DOHH2 (cell line): ENCODE results near the gene SETSIP.

Experiments used
- EZH2phosphoT487 ChIP-seq: fragments of 200-600 bp; sonication (generic); IDR thresholded peaks from 2 replicates; pipeline ENCODE4 v1.6.1; 2017; ENCODE audit warnings: borderline replicate concordance, mild to moderate bottlenecking, antibody characterized with exemption, low read length, moderate library complexity, mixed read lengths
- TF ChIP-seq, protein P1 (sequence below): fragments of 200-600 bp; sonication (generic); IDR thresholded peaks from one replicate; pipeline ENCODE4 v1.5.1; 2014; ENCODE audit warnings: antibody characterized with exemption, mild to moderate bottlenecking, low read depth, low read length; ENCODE audit not compliant: poor library complexity, severe bottlenecking

DNA sequence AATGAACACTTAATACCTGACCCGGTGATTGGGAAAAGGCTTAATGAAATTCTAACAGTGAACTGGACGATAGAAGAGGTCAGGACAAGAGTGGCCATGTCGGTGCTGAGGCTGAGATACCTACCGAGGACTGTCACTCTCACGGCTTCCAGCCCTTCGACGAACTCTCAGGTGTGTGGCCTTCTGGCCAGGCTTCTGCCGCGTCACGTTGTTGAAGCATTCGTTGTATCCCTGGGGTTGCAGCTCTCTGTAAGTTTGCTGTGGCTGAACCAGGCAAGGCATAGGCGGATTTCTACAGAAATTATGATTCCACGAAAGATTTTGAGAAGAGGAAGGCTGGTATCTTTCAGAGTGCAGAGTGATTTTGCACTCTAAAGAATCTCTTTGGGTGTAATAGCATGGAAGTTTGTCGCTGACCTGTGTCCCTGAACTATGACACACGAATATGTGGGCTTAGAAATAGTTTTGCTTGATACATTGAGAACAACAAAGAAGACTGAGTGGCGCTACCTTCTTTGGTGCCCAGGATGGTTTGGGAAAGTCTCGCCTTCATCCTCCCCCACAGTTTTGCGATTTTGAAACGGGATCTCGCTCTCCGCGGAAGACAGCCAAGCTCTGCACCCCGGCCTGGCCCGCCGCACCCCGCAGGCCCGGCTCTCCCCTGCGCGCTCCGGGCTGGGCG lies 45.8 kb downstream of the SETSIP start:
- TF ChIP-seq, protein P1, sequence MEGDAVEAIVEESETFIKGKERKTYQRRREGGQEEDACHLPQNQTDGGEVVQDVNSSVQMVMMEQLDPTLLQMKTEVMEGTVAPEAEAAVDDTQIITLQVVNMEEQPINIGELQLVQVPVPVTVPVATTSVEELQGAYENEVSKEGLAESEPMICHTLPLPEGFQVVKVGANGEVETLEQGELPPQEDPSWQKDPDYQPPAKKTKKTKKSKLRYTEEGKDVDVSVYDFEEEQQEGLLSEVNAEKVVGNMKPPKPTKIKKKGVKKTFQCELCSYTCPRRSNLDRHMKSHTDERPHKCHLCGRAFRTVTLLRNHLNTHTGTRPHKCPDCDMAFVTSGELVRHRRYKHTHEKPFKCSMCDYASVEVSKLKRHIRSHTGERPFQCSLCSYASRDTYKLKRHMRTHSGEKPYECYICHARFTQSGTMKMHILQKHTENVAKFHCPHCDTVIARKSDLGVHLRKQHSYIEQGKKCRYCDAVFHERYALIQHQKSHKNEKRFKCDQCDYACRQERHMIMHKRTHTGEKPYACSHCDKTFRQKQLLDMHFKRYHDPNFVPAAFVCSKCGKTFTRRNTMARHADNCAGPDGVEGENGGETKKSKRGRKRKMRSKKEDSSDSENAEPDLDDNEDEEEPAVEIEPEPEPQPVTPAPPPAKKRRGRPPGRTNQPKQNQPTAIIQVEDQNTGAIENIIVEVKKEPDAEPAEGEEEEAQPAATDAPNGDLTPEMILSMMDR, result no peak
- TF ChIP-seq EZH2phosphoT487, result no peak
